Measurements from ENCODE around the gene IGFBP2. TPM values are rescaled to one million over a fixed set of nuclear protein-coding genes. Genes with fewer than 3 reads are reported as not detected.

IGFBP2 gene
- total RNA-seq, 1 donor, result 1.1 TPM

DNA sequence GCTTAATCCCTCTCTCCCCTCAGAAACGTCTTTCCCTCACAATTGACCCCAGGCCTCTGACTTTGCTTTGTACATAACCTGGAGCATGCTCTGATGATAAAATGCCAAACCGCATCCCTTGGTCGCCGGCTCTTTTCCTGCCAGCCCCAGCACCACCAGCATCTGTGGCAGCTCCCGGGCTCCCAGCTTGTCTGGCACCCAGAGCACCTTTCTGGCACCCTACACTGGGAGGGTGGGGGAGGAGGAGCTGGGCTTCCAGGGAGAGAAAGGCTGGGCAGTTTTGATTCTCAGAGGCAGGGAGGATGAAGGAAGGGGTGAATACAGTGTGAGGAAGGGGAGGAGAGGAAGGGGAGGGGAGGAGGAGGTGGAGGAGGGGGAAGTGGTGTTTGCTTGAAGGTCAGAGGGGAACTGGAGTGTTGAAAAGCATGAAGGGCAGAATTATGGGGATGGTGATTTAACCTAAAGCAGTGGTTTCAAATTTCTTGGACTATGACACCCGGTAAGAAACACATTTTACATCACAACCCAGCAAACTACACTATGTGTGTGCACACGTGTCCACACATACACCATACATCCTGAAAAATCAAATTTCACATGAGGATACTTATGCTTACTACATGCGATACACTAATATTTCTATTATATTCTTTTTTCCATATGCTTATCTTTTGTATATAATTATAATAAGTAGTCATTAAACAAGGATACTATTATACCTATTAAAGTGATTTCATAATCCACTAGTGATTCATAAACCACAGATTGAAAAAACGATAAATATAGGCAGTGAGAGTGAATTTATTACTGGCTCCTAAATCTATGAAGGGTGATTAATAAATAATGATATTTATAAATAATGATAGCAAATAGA is 30.0 kb upstream of the IGFBP2 start:
- DNase-seq (ENCODE audit: low read depth), result no peak
- TF ChIP-seq, protein P1, sequence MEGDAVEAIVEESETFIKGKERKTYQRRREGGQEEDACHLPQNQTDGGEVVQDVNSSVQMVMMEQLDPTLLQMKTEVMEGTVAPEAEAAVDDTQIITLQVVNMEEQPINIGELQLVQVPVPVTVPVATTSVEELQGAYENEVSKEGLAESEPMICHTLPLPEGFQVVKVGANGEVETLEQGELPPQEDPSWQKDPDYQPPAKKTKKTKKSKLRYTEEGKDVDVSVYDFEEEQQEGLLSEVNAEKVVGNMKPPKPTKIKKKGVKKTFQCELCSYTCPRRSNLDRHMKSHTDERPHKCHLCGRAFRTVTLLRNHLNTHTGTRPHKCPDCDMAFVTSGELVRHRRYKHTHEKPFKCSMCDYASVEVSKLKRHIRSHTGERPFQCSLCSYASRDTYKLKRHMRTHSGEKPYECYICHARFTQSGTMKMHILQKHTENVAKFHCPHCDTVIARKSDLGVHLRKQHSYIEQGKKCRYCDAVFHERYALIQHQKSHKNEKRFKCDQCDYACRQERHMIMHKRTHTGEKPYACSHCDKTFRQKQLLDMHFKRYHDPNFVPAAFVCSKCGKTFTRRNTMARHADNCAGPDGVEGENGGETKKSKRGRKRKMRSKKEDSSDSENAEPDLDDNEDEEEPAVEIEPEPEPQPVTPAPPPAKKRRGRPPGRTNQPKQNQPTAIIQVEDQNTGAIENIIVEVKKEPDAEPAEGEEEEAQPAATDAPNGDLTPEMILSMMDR (IDR thresholded peaks at IDR 0.05; ENCODE audit: insufficient read depth, low read length), result no peak

DNA sequence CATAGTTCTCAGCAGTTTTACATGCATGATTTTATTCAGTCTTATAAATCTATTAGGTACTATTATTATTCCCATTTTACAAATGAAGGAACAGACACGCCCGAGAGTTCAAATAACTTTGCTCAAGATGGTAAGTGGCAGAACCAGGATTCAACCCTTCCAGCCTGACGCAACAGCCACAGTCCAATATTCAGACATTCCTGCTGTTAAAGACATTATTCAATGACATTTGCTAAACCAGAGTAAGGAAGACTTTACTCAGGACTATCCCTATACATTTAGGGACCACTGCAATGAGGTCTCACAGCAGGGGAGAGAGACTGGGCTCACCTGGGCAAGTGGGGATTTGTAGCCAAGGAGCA is 29.4 kb upstream of the IGFBP2 start:
- no peak for DNase-seq (ENCODE audit: low read depth)
- H3K4me3 ChIP-seq (ENCODE audit: low read depth, low read length), result no peak overlapping the region
- TF ChIP-seq, protein P1 (IDR thresholded peaks at IDR 0.05; ENCODE audit: insufficient read depth, low read length), result no peak

More for the DNA sequence above, 30.0 kb upstream of the IGFBP2 start:
- H3K4me3 ChIP-seq (ENCODE audit: low read depth, low read length), result no peak overlapping the region

DNA sequence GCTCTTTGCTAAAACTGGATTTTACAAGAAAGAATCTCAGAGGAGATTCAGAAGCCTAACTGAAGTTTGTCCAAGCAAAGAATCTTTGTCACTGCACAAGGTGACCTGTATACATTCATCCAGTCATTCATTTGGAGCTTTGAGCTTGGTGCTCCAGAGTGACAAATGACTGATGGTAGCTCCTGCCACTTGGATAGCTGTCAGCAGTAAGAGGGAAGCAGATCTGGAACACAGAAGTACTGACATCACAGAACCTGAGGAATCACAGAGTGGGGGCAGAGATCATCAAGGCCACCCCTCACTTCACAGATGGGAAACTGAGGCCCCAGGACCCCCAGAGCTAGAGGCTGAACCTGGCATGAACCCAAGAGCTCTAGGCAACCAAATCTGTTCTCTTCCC is 28.8 kb upstream of the IGFBP2 start:
- no peak for DNase-seq (ENCODE audit: low read depth)
- no peak overlapping the region for H3K4me3 ChIP-seq (ENCODE audit: low read depth, low read length)
- TF ChIP-seq, protein P1 (IDR thresholded peaks at IDR 0.05; ENCODE audit: insufficient read depth, low read length), result no peak

DNA sequence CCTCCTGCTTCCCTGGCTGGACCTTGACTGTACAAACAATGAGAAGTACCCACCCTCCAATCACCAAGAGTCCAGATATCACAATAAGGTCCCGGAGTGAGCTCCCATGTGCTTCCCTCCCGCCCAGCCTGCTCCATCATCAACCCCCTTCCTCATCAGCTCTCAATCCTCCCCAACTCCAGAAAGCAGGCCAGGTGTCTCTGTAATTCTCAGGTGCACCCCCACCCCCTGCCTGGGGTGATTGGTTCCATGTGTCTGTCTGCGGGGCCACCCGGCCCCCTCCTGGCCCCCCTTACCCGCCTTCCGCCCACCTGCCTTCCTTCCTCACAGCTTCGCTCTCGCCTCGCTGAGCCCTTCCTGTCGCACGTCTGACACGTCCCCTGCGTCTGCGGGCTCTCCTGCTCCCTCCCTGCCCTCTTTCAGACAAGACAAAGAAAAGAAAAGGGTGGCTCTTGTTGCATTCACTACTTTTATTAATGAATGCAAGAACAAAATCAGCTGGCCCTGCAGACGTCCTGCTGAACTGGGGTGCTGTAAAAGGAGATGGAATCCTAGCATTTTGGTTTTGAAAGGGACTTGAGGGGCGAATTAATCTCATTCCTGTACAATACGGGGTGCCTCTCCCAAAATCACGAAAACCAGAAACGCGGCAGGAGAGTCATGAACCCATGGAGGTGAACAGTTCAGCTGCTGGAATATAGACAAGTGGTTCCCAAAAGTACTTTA is 26.5 kb upstream of the IGFBP2 start:
- no peak overlapping the region for H3K4me3 ChIP-seq (ENCODE audit: low read depth, low read length)
- TF ChIP-seq, protein P1 (IDR thresholded peaks at IDR 0.05; ENCODE audit: insufficient read depth, low read length), result no peak
- DNase-seq (ENCODE audit: low read depth), result no peak

DNA sequence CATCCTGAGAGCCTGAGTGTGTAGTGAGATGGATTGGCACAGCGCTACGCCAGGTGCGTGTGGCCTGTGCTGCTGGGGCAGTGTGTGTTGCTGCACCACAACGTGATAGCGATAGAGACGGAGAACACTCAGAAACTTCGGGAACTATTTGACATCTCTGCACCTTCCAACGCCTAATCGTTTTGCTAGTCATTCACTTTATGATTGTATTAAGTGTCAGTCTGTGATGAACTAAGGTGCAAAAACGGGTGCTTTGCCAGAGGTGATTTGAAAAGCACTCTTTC is 26.0 kb upstream of the IGFBP2 start:
- DNase-seq (ENCODE audit: low read depth), result no peak
- TF ChIP-seq, protein P1 (IDR thresholded peaks at IDR 0.05; ENCODE audit: insufficient read depth, low read length), result no peak
- no peak overlapping the region for H3K4me3 ChIP-seq (ENCODE audit: low read depth, low read length)

DNA sequence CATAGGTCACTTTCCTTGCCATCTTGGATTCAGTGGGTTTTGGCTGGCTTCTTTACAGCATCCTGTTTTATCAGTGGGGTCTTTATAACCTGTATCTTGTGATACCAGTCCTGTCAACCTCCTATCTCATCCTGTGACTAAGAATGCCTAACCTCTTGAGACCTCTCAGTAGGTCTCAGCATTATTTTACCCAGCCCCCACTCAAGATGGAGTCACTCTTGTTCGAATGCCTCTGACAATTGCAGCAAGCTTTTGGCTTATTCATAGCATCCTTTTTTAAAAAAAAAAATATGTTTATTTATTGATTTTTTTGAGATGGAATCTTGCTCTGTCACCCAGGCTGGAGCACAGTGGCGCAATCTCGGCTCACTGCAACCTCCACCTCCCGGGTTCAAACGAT is 24.7 kb upstream of the IGFBP2 start:
- TF ChIP-seq, protein P1 (IDR thresholded peaks at IDR 0.05; ENCODE audit: insufficient read depth, low read length), result no peak
- no peak overlapping the region for H3K4me3 ChIP-seq (ENCODE audit: low read depth, low read length)
- DNase-seq (ENCODE audit: low read depth), result no peak
